PFSK-1 (cell line): Measurements from ENCODE around the gene ONECUT1. TPM values are rescaled to one million over a fixed set of nuclear protein-coding genes. Genes with fewer than 3 reads are reported as not detected.

Source experiments
- FOXP2 ChIP-seq: optimal IDR thresholded peaks from 2 replicates; pipeline ENCODE3; 2011; ENCODE audit warnings: borderline replicate concordance, control low read depth, inconsistent platforms; ENCODE audit not compliant: insufficient read depth; ENCODE audit errors: extremely low read length, extremely low read depth
- POLR2AphosphoS5 ChIP-seq: IDR thresholded peaks from 2 replicates; pipeline ENCODE4 v1.6.1; 2012; ENCODE audit warnings: low read depth, mild to moderate bottlenecking, control low read depth, low read length, moderate library complexity
- REST ChIP-seq, 2 experiments: IDR thresholded peaks; 2 replicates each; pipeline versions ENCODE4 v1.6.1 to v1.8.0; 2011 to 2012; ENCODE audit warnings: low read depth in 2 of 2, low read length in 2 of 2, control low read depth in 1 of 2, inconsistent platforms in 1 of 2, mild to moderate bottlenecking in 1 of 2, moderate library complexity in 1 of 2; ENCODE audit not compliant: insufficient read depth in 1 of 2
- SIN3A ChIP-seq: IDR thresholded peaks from 2 replicates; pipeline ENCODE4 v1.6.1; 2012; ENCODE audit warnings: mild to moderate bottlenecking, low read length, moderate library complexity, borderline replicate concordance; ENCODE audit not compliant: insufficient read depth
- TAF1 ChIP-seq: IDR thresholded peaks from 2 replicates; pipeline ENCODE4 v1.6.1; 2012; ENCODE audit warnings: low read length, control low read depth, borderline replicate concordance; ENCODE audit not compliant: insufficient read depth
- polyA plus RNA-seq: library from polyadenylated mRNA; unstranded; fragments of >200 nt; gene quantifications from one replicate; pipeline ENCODE4 v1.2.1, GENCODE V29; 2012; ENCODE audit warnings: low read depth, missing spikeins; ENCODE audit not compliant: insufficient read length

Gene ONECUT1
- polyA plus RNA-seq = not detected

- no peak for TF ChIP-seq POLR2AphosphoS5
- peak; percentile 6 for TF ChIP-seq FOXP2
These were observed at the start of gene ONECUT1 for GRCh38 chr15:52790169-52790708. Gene ONECUT1, minus strand, starts transcription at chr15:52790336. Its CDS starts 452 bp downstream, at chr15:52789884.

- TF ChIP-seq FOXP2 (no peak), SIN3A (no peak), POLR2AphosphoS5 (no peak), REST (IDR thresholded peaks at IDR 0.05; ENCODE audit: insufficient read depth in 1 of 2, low read depth in 2 of 2, low read length in 2 of 2) (no peak), TAF1 (no peak)
These were observed 44.2 kb upstream of the ONECUT1 start for GRCh38 chr15:52834379-52834778.

- TF ChIP-seq FOXP2 = no peak
- no peak for TF ChIP-seq TAF1
- no peak for TF ChIP-seq REST (IDR thresholded peaks at IDR 0.05; ENCODE audit: insufficient read depth in 1 of 2, low read depth in 2 of 2, low read length in 2 of 2)
- no peak for TF ChIP-seq POLR2AphosphoS5
- TF ChIP-seq SIN3A = no peak
These were observed 32.3 kb upstream of the ONECUT1 start for GRCh38 chr15:52822475-52822874.

GRCh38 chr15:52819253-52819652 lies 29.1 kb upstream of the ONECUT1 start:
- TF ChIP-seq POLR2AphosphoS5 (no peak), SIN3A (no peak), TAF1 (no peak), FOXP2 (no peak), REST (IDR thresholded peaks at IDR 0.05; ENCODE audit: insufficient read depth in 1 of 2, low read depth in 2 of 2, low read length in 2 of 2) (no peak)

- no peak for TF ChIP-seq REST (IDR thresholded peaks at IDR 0.05; ENCODE audit: insufficient read depth in 1 of 2, low read depth in 2 of 2, low read length in 2 of 2)
- TF ChIP-seq POLR2AphosphoS5 = no peak
- TF ChIP-seq FOXP2 = no peak
- no peak for TF ChIP-seq TAF1
- no peak for TF ChIP-seq SIN3A
These were observed 18.9 kb upstream of the ONECUT1 start for GRCh38 chr15:52808996-52809395.
